SW 1271 (cell line): ENCODE measurements around the gene STKLD1.
"Not testable (repeated sequence)": the region's sequence is repeated elsewhere in the genome, so short reads cannot be mapped to it uniquely, and the experiment has no call there.

Experiments used
- DNase-seq, 2 experiments: peaks; one replicate each; lab custom pipeline; 2025; lab: John Stamatoyannopoulos, UW

Gene STKLD1

DNA sequence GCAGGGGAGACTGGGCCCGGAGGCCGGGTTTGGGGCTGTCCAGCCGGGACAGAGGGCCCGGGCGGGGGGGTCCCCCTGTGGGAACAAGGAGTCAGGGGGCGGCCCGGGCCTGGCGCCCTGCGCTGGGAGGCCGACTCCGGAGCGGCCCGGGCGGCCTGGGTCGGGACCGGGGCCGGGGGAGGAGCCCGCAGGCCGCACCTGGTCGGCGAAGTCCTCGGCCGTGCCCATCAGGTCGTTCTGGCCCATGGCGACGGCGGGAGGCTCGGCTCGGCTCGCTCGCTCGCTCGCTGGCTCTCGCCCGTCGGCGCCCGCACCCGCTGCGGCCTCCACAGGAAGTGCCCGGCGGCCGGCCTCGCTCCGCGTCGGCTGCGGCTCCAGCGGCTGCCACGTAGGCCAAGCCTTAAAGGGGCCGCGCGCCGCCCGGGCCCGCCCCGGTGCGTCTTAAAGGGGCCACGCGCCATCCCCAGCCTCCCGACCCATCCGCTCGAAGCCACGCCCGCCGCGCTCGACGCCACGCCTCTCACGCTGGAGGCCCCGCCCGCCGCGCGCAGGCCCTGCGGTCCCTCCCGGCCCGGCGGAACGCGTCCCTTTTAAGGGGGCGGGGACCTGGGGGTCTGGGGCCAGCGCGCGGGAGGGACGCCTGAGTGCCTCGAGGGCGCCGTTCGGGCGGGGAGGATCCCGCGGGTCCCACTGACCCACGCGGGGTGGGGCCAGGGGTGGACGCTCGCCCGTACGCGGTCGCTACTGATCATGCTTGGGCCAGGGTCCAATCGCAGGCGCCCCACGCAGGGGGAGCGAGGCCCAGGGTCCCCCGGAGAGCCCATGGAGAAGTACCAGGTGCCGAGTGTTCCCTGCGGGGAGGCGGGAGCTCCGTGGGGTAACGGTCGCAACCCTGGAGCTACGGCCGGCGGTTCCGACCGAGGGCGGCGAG lies at the start of gene STKLD1, which contains the start of gene SURF4:
Gene STKLD1, plus strand, starts transcription at position 643 of the 931 bp plus-strand sequence. Its CDS starts 108 bp downstream, at position 751.
Gene SURF4, minus strand, starts transcription at position 337 of the 931 bp plus-strand sequence. Its CDS starts 91 bp downstream, at position 246.
- peak; percentile 78 to 91 for DNase-seq

DNA sequence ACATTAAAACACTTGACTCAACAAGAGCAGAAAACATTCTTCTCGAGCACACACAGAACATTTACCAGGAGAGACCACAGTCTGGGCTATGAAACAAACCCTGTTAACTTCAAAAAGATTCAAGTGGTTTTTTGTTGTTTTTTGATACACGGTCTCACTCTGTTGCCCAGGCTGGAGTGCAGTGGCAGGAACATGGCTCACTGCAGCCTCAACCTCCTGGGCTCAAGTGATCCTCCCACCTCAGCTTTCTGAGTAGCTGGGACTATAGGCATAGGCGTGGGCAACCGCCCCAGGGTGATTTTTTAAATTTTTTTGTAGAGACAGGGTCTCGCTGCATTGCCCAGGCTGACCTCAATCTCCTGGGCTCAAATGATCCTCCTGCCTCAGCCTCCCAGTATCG lies 49.1 kb upstream of the STKLD1 start:
- DNase-seq = not testable (repeated sequence)

DNA sequence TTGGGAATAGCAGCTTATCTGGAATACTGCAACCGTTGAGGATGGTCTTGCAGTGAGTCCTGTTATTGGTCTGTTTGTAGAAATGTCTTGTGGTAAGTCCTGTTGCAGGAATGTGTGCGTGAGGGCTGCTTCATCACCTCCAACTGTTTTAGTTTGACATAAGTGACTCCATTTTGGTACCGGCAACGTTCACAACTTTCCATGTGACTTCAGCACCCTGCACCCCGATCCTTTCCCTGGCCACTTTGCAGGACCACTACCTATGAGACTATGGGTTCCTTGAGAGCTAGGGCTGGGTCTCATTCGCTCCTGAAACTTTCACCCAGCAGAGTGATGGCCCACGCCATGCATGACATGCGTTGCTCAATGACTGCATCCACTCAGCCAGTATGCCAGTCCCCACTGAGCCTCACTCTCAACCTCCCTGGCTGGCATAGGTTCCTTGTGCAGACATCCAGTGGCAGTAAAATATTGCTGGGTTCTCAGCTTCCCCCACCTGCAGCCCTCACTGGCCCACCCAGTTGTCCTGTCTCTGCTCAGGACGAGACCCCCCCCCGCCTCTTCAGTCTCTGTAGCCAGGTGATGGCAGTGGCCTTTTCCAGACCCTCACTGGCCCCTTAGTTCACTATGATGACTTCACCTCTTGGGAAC lies 48.2 kb upstream of the STKLD1 start:
- no peak for DNase-seq

DNA sequence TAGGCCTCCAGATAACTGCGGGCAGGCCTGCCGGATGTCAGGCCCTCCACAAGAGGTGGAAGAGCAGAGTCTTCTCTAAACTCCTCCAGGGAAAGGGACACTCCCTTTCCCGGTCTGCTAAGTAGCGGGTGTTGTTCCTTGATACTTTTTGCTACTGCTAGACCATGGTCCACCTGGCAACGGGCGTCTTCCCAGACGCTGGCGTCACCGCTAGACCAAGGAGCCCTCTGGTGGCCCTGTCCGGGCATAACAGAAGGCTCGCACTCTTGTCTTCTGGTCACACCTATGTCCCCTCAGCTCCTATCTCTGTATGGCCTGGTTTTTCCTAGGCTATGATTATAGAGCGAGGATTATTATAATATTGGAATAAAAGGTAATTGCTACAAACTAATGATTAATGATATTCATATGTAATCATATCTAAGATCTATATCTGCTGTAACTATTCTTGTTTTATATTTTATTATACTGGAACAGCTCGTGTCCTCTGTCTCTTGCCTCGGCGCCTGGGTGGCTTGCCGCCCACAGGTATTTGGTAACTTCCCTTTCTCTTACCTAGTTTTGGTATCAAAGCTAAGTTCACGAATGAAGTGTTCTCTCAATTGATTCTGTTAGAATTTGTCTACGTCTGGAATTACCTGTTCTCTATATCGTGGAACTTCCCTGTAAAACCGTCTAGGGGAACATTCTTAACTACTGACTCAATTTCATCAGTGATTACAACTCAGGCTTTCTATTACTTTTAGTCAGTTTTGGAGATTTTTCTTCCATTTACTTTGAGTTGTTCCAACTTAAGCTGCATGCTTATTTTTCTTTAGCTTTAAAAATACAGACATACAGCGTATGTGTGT lies 46.6 kb upstream of the STKLD1 start:
- peak in 1 of 2 experiments; percentile 46 for DNase-seq

DNA sequence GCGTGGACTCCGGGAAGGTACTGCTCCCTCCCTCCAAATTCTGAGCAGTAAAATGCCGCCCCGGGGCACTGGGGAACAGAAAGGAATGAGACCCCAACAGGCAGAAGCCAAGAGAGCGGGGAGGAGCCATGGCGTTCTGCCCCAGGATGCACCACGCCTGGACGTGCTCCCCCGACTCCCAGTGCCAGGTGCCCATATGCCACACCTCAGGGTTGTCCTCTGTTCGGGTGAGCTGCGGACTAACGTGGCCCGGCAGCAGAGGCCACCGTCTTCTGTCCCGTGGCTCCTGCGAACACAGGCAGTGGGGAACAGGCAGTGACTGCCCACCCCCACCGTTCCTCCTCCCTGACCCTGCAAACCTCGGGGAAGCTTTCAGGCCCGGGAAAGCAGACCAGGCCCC lies 44.9 kb upstream of the STKLD1 start:
- DNase-seq = no peak

DNA sequence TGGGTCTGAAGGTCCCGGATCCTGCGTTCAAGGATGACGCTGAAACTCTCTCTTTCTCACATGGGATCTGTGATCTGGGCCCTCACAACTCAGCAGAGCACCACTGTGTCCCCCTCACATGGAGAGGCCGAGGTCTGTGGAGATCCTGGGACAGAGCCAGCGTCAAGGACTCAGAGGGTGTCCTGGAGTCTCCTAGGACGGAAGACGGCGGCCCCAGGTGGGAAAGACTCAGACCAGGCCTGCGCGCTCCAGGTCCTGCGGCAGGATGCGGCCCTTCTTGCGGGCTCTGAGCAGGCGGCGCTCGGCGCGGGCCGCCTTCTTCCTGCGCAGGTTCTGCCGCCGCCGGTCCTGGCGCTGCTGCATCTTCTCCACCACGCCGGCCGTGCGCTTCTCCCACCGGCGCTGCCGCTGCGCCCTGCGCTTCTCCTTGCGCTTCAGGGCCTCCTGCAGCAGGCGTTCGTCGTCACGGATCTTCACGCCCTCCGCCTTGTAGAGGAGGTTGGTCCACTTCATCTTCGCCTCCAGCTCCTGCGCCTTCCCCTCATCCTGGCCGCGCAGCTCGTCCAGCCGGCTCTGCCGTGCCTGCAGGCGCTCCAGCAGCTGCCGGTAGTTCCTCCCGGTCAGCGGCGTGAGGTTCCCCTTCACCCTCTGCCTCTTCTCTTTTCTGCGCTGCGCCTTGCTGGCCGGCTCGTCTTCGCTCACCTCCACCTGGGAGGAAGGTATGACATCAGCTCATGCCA lies 44.4 kb upstream of the STKLD1 start:
- no peak for DNase-seq

DNA sequence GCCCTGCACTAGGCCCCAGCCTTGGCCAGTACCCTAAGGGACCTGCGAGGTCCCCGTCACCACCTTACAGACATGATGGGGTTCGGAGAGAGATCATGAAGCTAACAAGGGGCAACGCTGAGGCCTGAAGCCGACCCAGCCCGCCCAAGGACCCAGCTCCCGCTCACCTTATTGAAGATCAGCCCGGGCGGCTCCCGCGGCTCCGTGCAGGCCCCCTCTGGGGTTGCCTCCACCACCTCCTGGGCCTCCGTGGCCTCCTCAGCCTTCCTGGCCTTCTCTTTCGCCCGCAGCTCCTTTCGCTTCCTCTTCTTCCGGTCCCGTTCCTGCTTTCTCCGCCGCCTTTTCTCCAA lies 43.8 kb upstream of the STKLD1 start:
- no peak for DNase-seq

DNA sequence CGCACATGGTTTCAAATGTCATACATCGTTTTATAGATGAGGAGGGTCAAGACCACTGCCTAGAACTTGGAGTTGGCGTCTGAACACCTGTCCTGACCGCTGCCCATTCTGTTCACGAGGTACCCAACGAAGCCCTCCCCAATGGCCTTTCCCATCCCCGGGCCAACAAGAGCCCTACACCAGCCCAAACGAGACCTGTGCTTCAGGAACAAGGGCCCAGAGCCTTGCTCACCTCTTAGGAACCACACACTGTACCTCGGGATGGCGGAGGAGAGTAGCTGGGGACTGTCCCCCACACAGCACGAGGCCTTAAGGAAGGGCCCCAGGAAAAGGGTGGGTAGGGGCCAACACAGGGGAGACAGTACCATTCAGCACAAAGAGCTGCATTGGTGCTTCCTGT lies 43.2 kb upstream of the STKLD1 start:
- no peak for DNase-seq

DNA sequence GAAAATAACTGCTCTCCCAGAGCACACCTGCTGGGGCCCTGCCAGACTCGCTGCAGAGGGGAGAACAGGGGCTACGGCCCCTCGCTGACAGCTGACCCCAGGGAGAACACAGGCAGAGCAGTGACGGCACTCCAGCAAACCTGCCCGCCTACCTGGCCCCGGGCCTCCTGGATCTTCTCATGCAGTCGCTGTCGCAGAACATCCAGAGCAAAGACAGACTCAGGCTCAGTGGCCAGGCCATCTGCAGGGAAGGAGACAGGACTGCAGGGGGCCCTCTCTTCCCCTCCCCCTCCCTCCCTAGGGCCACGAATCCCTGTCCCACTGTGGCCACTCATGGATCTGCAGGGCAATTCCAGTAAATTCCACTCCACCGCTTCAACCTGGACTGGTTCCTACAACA lies 42.6 kb upstream of the STKLD1 start:
- no peak for DNase-seq

DNA sequence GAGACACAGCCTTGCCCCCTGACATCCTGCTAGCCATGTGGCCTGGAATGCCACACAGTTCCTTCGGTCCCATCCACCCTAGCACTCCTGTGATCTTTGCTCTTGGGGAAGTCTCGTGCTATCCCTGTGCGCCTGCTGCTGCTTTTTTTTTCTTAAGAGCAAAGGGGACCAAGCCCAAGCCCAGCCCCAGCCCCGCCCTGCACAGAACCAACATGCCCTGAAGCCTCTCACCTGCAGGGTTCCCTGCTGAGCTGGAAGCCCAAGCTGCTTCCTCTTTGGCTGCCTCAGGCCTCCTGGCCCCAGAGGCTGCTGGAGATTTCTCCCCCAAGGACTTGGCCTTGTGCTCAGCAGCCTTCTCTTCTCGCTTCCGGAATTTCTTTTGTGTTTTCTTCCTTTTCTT lies 42.0 kb upstream of the STKLD1 start:
- DNase-seq = no peak

DNA sequence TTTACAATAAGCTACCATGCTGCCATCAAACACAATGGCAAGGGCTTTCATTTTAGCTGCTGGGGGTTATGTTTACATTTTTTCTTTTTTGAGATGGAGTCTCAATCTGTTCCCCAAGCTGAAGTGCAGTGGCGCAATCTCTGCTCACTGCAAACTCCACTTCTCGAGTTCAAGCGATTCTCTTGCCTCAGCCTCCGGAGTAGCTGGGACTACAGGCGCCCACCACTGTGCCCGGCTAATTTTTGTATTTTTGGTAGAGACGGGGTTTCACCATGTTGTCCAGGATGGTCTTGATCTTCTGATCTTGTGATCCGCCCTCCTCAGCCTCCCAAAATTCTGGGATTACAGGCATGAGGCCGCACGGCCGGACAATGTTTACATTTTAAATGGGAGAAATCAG lies 41.3 kb upstream of the STKLD1 start:
- DNase-seq = not testable (repeated sequence)

DNA sequence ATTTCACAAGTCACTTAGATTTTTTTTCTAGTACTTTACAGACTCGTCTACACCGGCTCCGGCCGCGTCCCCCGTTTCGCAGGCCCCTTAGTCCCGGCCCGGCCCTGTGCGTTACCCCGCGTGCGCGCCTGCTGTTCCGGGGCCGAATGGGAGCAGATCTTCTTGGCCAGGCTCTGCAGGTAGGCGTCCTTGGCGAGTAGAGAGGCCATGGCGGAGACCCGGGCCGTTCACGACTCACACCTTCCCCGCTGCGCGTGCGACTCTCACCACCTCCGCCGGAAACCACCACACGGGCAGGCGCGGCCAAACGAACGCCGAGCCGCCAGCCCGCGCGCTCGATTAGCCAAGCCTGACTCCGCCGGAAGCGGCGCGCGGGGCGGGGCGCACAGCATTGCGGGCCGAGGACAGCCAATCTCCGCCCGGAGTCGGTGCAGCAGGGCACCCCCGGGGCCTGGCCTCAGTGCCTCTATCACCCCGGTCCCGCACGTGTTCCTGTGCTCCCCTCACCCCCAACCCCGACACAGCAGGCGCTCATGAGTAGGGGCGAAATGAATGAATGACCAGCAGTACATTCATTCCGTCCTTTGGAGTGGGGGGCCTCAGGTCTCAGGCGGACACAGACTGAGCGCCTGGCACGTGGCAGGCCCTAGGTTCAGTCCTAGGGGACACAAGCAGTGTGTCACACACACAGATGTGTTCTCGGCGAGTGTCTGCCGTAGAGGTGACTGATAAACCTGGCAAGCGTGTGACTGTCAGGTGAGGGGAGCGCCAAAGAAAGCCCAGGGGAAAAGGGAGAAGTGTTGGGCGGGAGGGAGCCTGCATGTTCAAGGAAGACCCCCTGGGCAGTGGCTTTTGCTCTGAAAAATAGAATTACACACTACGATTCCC lies 40.0 kb upstream of the STKLD1 start, which contains the start of gene SURF6:
Gene SURF6, minus strand, starts transcription at position 265 of the 888 bp plus-strand sequence. Its CDS starts 56 bp downstream, at position 209.
- peak; percentile 80 to 90 for DNase-seq

DNA sequence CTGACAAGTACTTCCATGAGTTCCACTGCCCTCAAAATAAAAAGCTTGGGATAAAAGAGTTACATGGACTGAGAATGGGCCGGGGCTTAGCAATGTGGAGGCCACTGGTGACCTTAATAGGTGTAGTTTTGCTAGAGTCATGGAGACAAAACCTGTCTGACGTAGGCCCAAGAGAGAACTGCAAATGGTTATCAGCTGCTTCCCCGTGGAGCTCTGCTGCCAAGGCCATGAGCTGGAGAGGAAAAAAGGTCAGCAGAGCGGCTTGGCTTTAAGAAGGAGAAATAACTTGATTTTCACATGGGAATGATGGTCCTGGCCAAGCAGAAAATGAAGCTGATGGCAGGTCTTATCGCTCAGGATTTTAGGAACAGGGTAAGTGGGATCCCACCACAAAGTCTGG lies 36.5 kb upstream of the STKLD1 start:
- no peak for DNase-seq

DNA sequence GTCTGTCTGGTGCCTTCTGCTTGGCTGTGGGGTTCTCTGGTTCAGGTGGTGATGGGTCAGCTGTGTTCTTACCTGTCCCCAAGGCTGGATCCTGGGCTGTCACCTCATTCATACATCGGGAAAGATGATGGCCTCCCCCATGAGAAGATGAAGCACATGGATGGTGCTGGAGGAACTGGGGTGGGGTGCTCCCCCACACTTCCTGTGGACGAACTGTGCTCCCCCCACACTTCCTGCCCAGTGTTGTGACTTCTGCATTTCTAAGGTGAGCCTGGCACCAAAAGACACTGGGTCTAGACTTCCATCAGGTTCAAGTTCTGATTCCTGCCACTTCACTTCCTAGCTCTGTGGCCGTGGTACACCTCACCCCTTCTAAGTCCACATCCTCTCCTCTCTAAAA lies 35.9 kb upstream of the STKLD1 start:
- no peak for DNase-seq

DNA sequence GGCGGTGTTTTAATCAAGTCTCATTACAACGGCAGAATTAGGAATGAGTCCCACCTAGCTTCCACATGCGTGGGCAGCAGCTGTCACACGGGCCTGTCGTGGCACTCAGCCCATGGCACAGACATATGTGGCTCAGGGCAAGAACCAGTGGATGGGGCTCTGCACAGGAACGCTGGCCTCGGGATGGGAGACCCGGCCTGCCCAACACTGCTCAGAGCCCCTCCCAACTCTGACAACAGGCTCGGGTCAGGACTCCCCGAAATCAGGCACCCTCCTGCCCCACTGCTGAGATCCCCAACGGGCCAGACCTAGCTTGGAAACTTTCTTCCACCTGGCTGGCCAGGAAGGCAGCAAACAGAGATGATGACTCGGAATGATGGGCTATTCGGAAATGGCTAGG lies 35.2 kb upstream of the STKLD1 start:
- no peak for DNase-seq

DNA sequence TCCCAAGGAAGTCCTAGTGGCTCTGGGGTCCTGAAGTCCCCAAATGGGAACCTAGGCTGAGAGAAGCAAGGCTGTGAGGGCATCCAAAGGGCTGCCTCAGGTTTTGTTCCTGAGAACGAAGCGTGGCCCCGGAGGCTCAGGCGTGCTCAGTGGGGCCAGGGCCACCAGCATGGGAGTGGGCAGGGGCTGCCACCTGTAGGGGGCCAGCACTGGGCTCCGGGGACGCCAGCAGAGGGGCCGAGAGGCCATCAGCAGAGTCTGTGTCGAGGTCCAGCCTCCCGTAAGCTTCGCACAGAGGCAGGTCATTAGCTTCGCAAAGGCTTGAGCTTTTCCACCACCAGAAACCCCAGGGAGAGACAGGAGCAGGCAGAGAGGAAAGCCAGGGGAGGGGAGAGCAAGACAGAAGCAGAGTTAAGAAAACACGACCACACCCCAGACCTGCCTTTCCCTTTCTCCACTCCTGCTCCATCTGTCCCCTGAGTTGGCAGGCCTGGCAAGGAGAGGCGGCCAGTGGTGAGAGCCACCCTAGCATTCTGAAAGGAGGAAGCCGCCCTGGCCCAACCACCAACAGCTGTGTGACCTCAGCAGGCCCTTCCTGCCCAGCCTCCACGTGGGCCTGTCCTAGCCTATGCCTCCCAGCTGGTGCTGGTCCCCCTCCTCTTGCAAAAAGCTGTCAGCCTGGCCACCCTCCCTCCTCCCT lies 34.6 kb upstream of the STKLD1 start:
- no peak for DNase-seq

DNA sequence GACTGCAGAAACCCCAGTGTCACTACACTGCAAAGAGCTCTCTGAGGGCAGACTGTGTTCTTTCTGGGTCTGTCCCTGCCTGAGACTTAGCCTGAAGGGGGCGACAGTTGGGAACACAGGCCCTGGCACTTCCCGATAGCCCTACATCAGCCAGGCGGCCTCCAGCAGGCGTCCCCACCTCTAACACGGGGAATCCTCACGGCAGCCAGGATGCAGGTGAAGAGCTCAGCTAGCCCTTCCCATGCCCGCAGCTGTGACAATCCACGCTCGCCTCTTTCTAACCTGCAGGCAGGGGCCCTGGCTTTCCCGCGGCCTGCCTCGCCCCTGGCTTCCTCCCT lies 34.1 kb upstream of the STKLD1 start:
- no peak for DNase-seq

DNA sequence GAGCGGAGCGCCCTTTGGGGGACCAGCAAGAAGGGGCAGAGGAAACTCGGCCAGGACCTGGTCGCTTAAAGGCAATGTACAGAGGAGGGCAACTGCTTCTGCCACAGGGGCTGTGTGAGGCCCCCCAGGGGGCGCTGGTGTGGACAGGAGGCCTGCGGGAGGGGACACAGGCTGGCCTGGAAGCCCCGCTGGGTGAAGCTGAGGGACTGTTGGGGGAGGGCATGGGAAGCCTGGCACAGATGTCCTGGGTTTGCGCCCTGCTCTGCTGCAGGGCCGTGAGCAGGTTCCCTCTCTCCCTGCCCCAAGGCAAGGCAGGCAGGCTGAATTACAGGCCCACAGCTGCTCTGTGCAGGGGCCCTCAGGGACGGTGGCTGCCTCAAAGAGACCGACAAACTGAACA lies 33.6 kb upstream of the STKLD1 start:
- DNase-seq = no peak

DNA sequence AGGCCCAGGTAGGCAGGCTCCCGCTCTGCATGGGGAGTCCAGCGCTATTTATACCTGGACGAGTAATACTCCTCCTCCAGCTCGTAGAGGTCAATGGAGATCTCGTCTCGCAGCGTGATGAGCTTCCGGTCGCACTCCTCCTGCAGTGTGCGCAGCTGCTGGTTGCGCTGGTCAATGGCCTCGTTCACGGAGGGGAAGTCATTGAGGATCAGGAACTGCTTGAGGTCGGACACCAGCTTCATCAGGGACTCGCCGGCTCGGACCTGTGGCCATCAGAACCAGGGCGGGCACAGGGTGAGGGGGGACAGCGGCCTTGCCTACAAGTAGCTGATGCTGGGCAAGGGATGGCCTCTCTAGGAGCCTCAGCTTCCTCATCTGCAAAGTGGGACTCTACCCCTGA lies 32.1 kb upstream of the STKLD1 start:
- DNase-seq = no peak

DNA sequence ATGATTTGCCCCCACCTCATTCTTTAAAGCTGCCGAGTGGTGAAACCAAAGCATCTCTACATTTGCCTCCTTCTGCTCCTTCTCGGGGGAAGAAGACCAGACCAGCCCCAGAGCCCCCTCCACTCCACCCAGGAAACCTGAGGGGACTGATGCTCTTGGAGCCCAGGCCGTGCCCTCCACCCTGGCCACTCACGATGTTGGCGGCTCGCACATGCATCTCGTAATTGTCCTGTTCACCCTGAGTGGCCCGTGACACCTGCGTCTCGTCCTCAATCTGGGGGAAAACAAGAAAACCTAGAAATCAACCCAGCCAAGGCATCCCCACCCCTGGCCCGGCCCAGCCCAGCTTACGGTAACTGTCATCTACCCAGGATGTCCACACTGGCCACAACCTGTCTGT lies 31.2 kb upstream of the STKLD1 start:
- DNase-seq = no peak
